Body of pancreas (tissue), 4 donors: ENCODE measurements around the gene CNP.

ENCODE experiments used
- POLR2A ChIP-seq, 3 donors: fragments of 450-650 bp; IDR thresholded peaks; one replicate each; pipeline ENCODE4 v1.6.1; 2016; ENCODE audit warnings: antibody characterized with exemption in 3 of 3, mild to moderate bottlenecking in 2 of 3
- TF ChIP-seq, protein P1 (sequence below), 7 experiments: fragments of 450-650 bp in 4 of 7; fragments of 200-600 bp in 3 of 7; sonication (generic) in 3 of 7; IDR thresholded peaks; one replicate each; pipeline ENCODE4 v1.5.1; 2016 to 2019; ENCODE audit warnings: antibody characterized with exemption in 7 of 7

- TF ChIP-seq, protein P1, sequence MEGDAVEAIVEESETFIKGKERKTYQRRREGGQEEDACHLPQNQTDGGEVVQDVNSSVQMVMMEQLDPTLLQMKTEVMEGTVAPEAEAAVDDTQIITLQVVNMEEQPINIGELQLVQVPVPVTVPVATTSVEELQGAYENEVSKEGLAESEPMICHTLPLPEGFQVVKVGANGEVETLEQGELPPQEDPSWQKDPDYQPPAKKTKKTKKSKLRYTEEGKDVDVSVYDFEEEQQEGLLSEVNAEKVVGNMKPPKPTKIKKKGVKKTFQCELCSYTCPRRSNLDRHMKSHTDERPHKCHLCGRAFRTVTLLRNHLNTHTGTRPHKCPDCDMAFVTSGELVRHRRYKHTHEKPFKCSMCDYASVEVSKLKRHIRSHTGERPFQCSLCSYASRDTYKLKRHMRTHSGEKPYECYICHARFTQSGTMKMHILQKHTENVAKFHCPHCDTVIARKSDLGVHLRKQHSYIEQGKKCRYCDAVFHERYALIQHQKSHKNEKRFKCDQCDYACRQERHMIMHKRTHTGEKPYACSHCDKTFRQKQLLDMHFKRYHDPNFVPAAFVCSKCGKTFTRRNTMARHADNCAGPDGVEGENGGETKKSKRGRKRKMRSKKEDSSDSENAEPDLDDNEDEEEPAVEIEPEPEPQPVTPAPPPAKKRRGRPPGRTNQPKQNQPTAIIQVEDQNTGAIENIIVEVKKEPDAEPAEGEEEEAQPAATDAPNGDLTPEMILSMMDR (IDR thresholded peaks at IDR 0.05), result no peak
- no peak for TF ChIP-seq POLR2A (IDR thresholded peaks at IDR 0.05)
Observed at GRCh38 chr17:41982026-41982760, 15.6 kb downstream of the CNP start.
